HG03520 (cell line): Measurements from ENCODE around the gene SPDYC.
A peak's percentile ranks its signal among the peaks of the same experiment; 100 is the strongest.
"Not testable (repeated sequence)": the region's sequence is repeated elsewhere in the genome, so short reads cannot be mapped to it uniquely, and the experiment has no call there.

Experiments
- ATAC-seq: cut with Tn5 transposase; IDR thresholded peaks from one replicate; pipeline ENCODE4 v1.9.1; 2021; ENCODE audit warnings: mild to moderate bottlenecking, moderate library complexity; ENCODE audit not compliant: unreplicated experiment

SPDYC gene

GRCh38 chr11:65166893-65167292 is 3.1 kb upstream of the SPDYC start:
- no peak for ATAC-seq

DNA sequence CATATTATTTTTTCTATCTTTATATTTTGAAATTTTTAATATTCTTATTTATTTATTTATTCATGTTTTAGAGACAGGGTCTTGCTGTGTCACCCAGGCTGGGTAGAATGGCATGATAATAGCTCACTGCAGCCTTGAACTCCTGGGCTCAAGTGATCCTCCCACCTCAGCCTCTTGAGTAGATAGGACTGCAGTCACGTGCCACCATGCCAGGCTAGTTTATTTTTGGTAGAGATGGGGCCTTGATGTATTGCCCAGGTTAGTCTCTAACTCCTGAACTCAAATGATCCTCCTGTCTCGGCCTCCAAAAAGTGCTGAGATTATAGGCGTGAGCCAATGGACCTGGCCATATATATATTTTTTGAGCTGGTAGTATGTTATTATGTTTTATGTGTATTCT is 2.4 kb upstream of the SPDYC start:
- no peak for ATAC-seq

DNA sequence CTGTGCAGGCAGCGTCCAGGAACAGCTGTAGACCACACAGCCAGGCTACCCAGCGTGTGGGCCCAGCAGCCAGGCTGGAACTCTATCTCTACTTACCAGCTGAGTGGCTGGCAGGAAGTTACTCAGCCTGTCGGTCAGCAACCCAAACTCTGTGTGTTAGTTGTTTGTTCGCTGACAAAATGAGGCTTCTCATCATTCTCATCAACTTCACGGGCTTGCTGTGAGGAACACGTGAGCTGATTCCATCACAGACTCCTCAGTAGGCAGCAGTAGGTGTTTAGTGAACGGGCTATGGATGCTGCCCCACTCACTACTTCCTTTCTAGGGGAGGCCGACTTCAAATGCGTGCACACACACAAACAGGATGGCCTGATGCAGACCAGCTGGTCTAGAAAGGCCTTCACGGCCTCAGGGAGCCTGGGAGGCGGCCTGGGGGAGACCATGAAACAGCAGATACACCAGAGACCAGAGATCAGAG is 830 bp upstream of the SPDYC start:
- ATAC-seq, result no peak

DNA sequence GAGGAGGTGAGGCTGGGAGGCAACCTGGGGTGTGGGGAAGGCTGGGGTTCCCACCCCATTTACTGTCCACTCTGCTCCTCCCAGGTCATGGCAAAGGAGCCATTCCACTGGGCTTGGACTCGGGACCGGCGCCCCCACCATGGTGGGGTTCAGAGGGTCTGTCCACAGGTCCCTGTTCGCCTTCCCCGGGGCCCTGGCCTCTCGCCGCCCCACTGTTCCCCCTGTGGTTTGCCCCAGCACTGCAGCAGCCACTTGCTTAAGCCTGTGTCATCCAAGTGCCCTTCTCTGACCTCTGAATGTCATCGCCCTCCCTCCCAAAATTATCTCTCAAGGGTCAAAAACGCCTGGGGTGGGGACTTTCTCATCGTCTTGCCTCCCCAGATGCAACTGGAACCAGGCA is 2.6 kb downstream of the SPDYC start:
- ATAC-seq, result no peak

DNA sequence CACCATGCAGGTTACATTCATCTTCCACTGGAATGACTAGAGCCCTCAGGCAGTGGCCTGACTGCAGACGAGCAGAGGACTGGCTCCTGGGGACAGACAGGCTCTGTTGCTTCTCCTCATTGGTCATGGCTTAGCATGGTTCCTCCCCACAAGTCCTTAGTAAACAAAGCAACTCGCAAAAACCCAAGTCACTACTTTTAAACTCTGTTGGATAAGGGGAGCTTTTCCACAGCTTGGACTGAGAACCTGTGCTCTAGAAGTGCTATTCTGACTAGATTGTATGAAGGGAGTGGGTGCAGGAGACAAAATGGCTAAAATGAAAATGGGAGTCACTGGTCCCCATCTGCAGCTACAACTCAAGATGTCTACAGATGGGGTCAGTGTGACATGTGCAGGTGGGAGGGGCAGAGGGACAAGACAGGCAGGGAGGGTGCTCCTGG is 4.6 kb downstream of the SPDYC start:
- ATAC-seq, result not testable (repeated sequence)

- ATAC-seq, result peak; percentile 63
Observed at GRCh38 chr11:65180877-65181568, 11.0 kb downstream of the SPDYC start.

DNA sequence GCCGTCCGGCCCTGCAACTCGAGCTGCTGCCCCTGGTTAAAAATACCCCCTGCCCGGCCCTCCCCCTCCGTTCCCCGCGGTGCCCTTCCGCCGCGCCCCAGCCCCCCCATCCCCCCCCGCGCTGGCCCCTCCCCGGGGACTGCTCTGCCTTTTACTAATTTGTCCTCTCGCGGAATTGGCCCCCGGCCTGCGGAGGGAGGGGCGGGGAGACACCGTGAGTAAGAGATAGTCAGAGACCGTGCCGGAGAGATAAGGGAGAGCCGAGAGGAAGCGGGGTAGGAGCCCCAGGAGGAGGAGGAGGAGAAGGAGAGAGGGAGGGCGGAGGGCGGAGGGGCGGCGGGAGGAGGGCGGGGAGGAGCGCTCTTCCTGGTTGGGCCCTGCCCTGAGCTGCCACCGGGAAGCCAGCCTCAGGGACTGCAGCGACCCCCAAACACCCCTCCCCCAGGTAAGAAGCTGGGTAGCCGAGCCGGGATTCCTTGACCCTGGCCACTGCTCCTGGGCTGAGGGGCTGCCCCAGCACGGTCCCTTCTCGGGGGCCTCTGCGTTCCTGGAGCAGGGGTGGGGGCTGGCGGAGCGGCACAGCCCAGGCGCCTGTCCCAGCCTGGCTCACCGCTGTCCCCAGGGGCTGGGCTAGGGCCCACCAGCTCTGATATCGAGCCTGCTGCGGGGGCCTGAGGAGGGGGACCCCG is 11.7 kb downstream of the SPDYC start, which contains the start of gene CAPN1:
Gene CAPN1 (plus strand): TSS at position 360 of the 689 bp plus-strand sequence. CDS start 774 bp downstream, outside the sequence.
- peak; percentile 15 for ATAC-seq

DNA sequence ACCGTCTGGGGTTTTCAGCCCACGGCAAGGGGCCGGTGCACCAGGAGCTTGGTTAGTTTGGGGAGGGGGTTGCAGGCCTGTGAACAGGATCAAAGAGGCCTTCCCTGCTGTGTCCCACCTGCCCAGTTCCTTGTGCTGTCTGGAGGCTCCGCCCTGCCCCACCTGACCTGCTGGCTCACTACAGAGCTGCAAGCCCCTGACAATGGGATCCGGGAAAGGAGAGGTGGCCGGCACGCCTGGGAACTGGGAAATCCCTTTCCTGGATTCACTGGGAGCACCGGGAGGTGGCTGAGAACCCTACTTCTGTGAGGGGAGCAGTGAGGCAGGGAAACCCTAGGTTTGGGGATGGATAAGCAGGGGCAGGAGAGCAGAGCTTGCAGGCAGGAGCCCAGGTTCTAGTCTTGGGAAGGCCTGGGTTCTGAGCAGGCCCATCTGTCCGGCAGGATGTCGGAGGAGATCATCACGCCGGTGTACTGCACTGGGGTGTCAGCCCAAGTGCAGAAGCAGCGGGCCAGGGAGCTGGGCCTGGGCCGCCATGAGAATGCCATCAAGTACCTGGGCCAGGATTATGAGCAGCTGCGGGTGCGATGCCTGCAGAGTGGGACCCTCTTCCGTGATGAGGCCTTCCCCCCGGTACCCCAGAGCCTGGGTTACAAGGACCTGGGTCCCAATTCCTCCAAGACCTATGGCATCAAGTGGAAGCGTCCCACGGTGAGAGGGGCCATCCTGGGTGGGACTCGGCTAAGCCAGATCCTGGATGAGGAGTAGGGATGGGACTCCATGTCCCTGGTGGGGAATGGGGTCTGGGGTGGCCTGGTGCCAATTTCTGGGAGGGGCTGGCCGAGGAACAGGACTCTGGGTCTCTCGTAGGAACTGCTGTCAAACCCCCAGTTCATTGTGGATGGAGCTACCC is 12.5 kb downstream of the SPDYC start:
- ATAC-seq, result no peak

GRCh38 chr11:65183201-65183891 is 13.3 kb downstream of the SPDYC start:
- ATAC-seq, result no peak

- ATAC-seq, result no peak
Observed at GRCh38 chr11:65184146-65184545, 14.1 kb downstream of the SPDYC start.

GRCh38 chr11:65185171-65185570 is 15.1 kb downstream of the SPDYC start:
- no peak for ATAC-seq

GRCh38 chr11:65185869-65186341 is 15.9 kb downstream of the SPDYC start:
- no peak for ATAC-seq

DNA sequence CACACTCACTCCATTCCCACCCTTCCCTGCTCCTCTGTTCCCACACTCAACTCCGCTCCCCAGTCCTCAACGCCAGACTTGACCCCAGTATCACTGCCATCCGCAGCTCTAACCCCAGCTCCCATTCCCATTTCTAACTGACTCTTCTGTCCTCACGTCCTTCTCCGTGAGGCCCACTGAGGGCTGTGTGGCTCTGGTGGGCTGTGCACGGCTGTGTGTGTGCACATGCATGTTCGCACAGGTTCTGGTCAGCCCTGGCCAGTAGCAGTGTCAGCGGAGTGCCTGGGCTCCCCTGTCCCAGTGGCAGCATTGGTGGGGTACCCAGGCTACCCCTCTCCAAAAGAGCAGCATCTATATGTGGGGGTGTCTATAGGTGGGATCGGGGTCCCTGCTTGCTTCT is 16.7 kb downstream of the SPDYC start:
- no peak for ATAC-seq

GRCh38 chr11:65187146-65187675 is 17.2 kb downstream of the SPDYC start:
- ATAC-seq, result no peak

DNA sequence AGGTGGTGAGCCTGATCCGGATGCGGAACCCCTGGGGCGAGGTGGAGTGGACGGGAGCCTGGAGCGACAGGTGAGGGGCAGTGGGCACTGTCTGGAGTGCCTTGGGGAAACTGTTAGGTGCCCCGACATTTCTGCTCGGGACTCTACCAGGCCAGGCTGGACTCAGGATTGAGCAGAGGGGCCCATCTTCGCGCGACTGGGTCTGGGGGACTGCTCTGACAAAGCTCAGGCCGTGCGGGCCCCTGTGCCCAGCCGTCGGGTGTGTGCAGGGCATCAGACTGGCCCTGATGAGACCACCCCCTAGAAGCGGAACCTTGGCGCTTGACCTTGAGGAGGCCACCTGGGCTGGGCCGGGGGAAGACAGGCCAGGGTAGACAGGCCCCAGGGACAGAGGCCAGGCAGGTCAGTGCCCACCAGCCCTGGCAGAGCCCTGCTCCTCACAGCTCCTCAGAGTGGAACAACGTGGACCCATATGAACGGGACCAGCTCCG is 18.0 kb downstream of the SPDYC start:
- no peak for ATAC-seq

- no peak for ATAC-seq
Observed at GRCh38 chr11:65188486-65188885, 18.5 kb downstream of the SPDYC start.

GRCh38 chr11:65189191-65189590 is 19.2 kb downstream of the SPDYC start:
- ATAC-seq, result no peak

- ATAC-seq, result no peak
Observed at GRCh38 chr11:65194564-65194963, 24.5 kb downstream of the SPDYC start.

- no peak for ATAC-seq
Observed at GRCh38 chr11:65204143-65204542, 34.1 kb downstream of the SPDYC start.
